IMR-90 (cell line): Measurements from ENCODE around the gene CD177.

Experiments
- BHLHE40 ChIP-seq: fragments of 150-350 bp; IDR thresholded peaks from 2 replicates; pipeline ENCODE4 v1.6.1; 2016; ENCODE audit warnings: mild to moderate bottlenecking, low read depth, low read length
- CEBPB ChIP-seq: IDR thresholded peaks from 2 replicates; pipeline ENCODE4 v1.6.1; 2012; ENCODE audit warnings: low read depth, low read length, improper control_type of control experiment
- CTCF ChIP-seq: conservative IDR thresholded peaks from 2 replicates; pipeline ENCODE4 v1.5.1; 2012; ENCODE audit warnings: mild to moderate bottlenecking, low read depth, low read length, improper control_type of control experiment
- MAFK ChIP-seq: IDR thresholded peaks from 2 replicates; pipeline ENCODE4 v1.6.1; 2012; ENCODE audit warnings: low read depth, low read length, improper control_type of control experiment
- MXI1 ChIP-seq: IDR thresholded peaks from 2 replicates; pipeline ENCODE4 v1.6.1; 2012; ENCODE audit warnings: low read depth, mild to moderate bottlenecking, low read length, moderate library complexity, borderline replicate concordance
- POLR2A ChIP-seq: IDR thresholded peaks from 2 replicates; pipeline ENCODE4 v1.6.1; 2012; ENCODE audit warnings: mild to moderate bottlenecking, low read depth, low read length
- RAD21 ChIP-seq: IDR thresholded peaks from 2 replicates; pipeline ENCODE4 v1.6.1; 2012; ENCODE audit warnings: low read length, improper control_type of control experiment

DNA sequence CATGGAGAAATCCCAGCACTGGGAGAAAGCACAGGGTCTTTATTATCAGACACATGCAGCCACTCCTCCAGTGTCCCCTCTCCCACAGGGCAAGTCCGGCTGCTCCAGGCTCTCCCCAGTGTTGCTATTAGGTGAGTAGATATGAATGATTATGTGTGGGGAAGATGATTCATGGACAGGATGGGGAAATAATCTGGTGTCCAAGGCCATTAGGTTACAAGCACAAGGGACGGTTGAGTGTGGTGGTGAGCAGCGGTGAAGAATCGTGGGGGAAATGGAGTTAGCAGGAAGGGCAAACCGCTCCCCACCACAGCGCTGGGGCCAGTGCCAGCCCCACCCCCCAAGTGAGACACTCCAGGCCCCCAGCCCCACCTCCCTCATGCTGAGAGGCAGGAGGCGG, 19.0 kb downstream of the CD177 start:
- no peak for TF ChIP-seq CTCF
- no peak for TF ChIP-seq POLR2A
- TF ChIP-seq MXI1, result no peak
- TF ChIP-seq CEBPB, result no peak
- TF ChIP-seq BHLHE40, result no peak
- TF ChIP-seq RAD21, result no peak
- TF ChIP-seq MAFK, result no peak
